HCT116 (cell line): Measurements from ENCODE around the gene SPTB. TPM values are rescaled to one million over a fixed set of nuclear protein-coding genes. Genes with fewer than 3 reads are reported as not detected.

Experiments
- ATAC-seq: fragments of 200-7000 bp; cut with Tn5 transposase; 2 replicates; pipeline ENCODE4 v1.9.1; 2020; ENCODE audit warnings: mild to moderate bottlenecking, moderate library complexity
- BruUV-seq: library from RNA; stranded (reverse); fragments of 400-500 nt; replicated peaks from 2 replicates; lab custom pipeline; 2021; lab: Mats Ljungman, UMichigan
- CTCF ChIA-PET: fragments of 300-600 bp; sonication (Branson Sonifier 250); formaldehyde crosslinking; loops from one replicate; lab custom pipeline; 2021; ENCODE audit warnings: antibody characterized with exemption; lab: Charles Lee
- POLR2A ChIA-PET: fragments of 300-600, 350-600 bp; sonication (Branson Sonifier 250); formaldehyde crosslinking; loops from one replicate; lab custom pipeline; 2021; ENCODE audit warnings: antibody characterized with exemption; lab: Charles Lee
- RAD21 ChIA-PET, 2 experiments: fragments of 300-600 bp; sonication (Branson Sonifier 250); formaldehyde crosslinking; loops; one replicate each; lab custom pipeline; 2023; ENCODE audit warnings: low total read pairs in 2 of 2; ENCODE audit not compliant: uncharacterized antibody in 2 of 2, unreplicated experiment in 2 of 2, low non-redundant PET in 1 of 2; lab: Charles Lee
- DNase-seq: peaks from one replicate; pipeline ENCODE4 v3.0.0-alpha.2; 2010; ENCODE audit warnings: low read depth, low spot score
- H2AFZ ChIP-seq: fragments of 200-600 bp; shearing (Covaris generic), sonication (generic); 2 replicates; pipeline ENCODE4 v1.6.1; 2017; ENCODE audit warnings: low read depth, mixed run types, mixed read lengths, antibody characterized with exemption, low read length; ENCODE audit not compliant: poor library complexity, severe bottlenecking
- H3K27ac ChIP-seq: 2 replicates; pipeline ENCODE4 v1.5.1; 2012; ENCODE audit warnings: low read depth, low read length
- H3K27me3 ChIP-seq: fragments of 200-600 bp; sonication (generic); 2 replicates; pipeline ENCODE4 v1.6.1; 2016; ENCODE audit warnings: mixed run types, low read length, mixed read lengths; ENCODE audit not compliant: insufficient read depth
- H3K36me3 ChIP-seq, 2 experiments: fragments of 200-500 bp in 1 of 2; fragments of 200-600 bp in 1 of 2; sonication (Bioruptor generic) in 1 of 2; sonication (generic) in 1 of 2; 2 replicates each; pipeline versions ENCODE4 v1.5.1 to v1.6.1; 2014 to 2016; ENCODE audit warnings: low read length in 2 of 2, inconsistent platforms in 1 of 2, mixed read lengths in 1 of 2, mixed run types in 1 of 2; ENCODE audit not compliant: insufficient read depth in 2 of 2, control insufficient read depth in 1 of 2
- H3K4me1 ChIP-seq, 2 experiments: fragments of 200-600 bp in 1 of 2; sonication (generic) in 1 of 2; 2 replicates each; pipeline versions ENCODE4 v1.5.1 to v1.6.1; 2012 to 2017; ENCODE audit warnings: low read length in 2 of 2, inconsistent platforms in 1 of 2, mild to moderate bottlenecking in 1 of 2, mixed read lengths in 1 of 2, mixed run types in 1 of 2, moderate library complexity in 1 of 2; ENCODE audit not compliant: insufficient read depth in 2 of 2, control insufficient read depth in 1 of 2
- H3K4me2 ChIP-seq: fragments of 200-600 bp; sonication (generic); 2 replicates; pipeline ENCODE4 v1.6.1; 2017; ENCODE audit warnings: mixed run types, low read length, mixed read lengths
- H3K4me3 ChIP-seq, 2 experiments: fragments of 200-600 bp in 1 of 2; sonication (generic) in 1 of 2; replicated peaks in 1 of 2; 2 replicates each; pipeline ENCODE4 v1.5.1; 2011 to 2016; ENCODE audit warnings: low read length in 2 of 2, control low read depth in 1 of 2, low read depth in 1 of 2, mild to moderate bottlenecking in 1 of 2, mixed read lengths in 1 of 2, mixed run types in 1 of 2
- H3K79me2 ChIP-seq: fragments of 200-600 bp; sonication (generic); 2 replicates; pipeline ENCODE4 v1.6.1; 2017; ENCODE audit warnings: mild to moderate bottlenecking, mixed run types, low read length, moderate library complexity, mixed read lengths; ENCODE audit not compliant: insufficient read depth
- H3K9ac ChIP-seq: fragments of 200-600 bp; sonication (generic); 2 replicates; pipeline ENCODE4 v1.6.1; 2016; ENCODE audit warnings: low read length, mixed read lengths
- H3K9me2 ChIP-seq: fragments of 200-600 bp; sonication (generic), shearing (Covaris generic); 2 replicates; pipeline ENCODE4 v1.6.1; 2017; ENCODE audit warnings: mixed run types, mild to moderate bottlenecking, moderate library complexity; ENCODE audit not compliant: insufficient read depth
- H3K9me3 ChIP-seq, 2 experiments: fragments of 200-500 bp in 1 of 2; fragments of 200-600 bp in 1 of 2; sonication (Bioruptor generic) in 1 of 2; sonication (generic) in 1 of 2; 2 replicates each; pipeline ENCODE4 v1.6.1; 2014 to 2017; ENCODE audit warnings: low read length in 2 of 2, mixed read lengths in 2 of 2, inconsistent platforms in 1 of 2, low read depth in 1 of 2, mild to moderate bottlenecking in 1 of 2, mixed run types in 1 of 2, moderate library complexity in 1 of 2; ENCODE audit not compliant: control insufficient read depth in 1 of 2, insufficient read depth in 1 of 2
- H4K20me1 ChIP-seq: fragments of 200-600 bp; sonication (generic), shearing (Covaris generic); 2 replicates; pipeline ENCODE4 v1.6.1; 2017; ENCODE audit warnings: mixed run types, mild to moderate bottlenecking, moderate library complexity; ENCODE audit not compliant: insufficient read depth
- CBX3 ChIP-seq: IDR thresholded peaks from 2 replicates; pipeline ENCODE4 v1.6.1; 2012; ENCODE audit warnings: low read depth
- EGR1 ChIP-seq: IDR thresholded peaks from 2 replicates; pipeline ENCODE4 v1.6.1; 2012; ENCODE audit warnings: low read depth
- ELF1 ChIP-seq: IDR thresholded peaks from 2 replicates; pipeline ENCODE4 v1.6.1; 2012; ENCODE audit warnings: low read depth, borderline replicate concordance
- EZH2phosphoT487 ChIP-seq: fragments of 200-600 bp; IDR thresholded peaks from 2 replicates; pipeline ENCODE4 v1.6.1; 2018; ENCODE audit warnings: antibody characterized with exemption, borderline replicate concordance
- FOSL1 ChIP-seq: IDR thresholded peaks from 2 replicates; pipeline ENCODE4 v1.6.1; 2012; ENCODE audit warnings: low read depth
- JUND ChIP-seq: IDR thresholded peaks from 2 replicates; pipeline ENCODE4 v1.6.1; 2012
- POLR2A ChIP-seq: IDR thresholded peaks from 2 replicates; pipeline ENCODE4 v1.7.0; 2011; ENCODE audit warnings: borderline replicate concordance; ENCODE audit not compliant: insufficient read depth, insufficient read length; ENCODE audit errors: extremely low read depth
- RAD21 ChIP-seq: IDR thresholded peaks from 2 replicates; pipeline ENCODE4 v1.6.1; 2012; ENCODE audit warnings: low read depth, mild to moderate bottlenecking
- SP1 ChIP-seq: IDR thresholded peaks from 2 replicates; pipeline ENCODE4 v1.6.1; 2012; ENCODE audit warnings: low read depth
- TCF7L2 ChIP-seq: IDR thresholded peaks from 2 replicates; pipeline ENCODE4 v1.7.0; 2011; ENCODE audit warnings: borderline replicate concordance, inconsistent platforms; ENCODE audit not compliant: insufficient read depth, insufficient read length; ENCODE audit errors: extremely low read depth
- YY1 ChIP-seq: IDR thresholded peaks from 2 replicates; pipeline ENCODE4 v1.6.1; 2011; ENCODE audit warnings: low read length, low read depth, moderate library complexity, mild to moderate bottlenecking; ENCODE audit not compliant: insufficient replicate concordance; ENCODE audit errors: extremely low read depth
- ZBTB33 ChIP-seq: IDR thresholded peaks from 2 replicates; pipeline ENCODE4 v1.6.1; 2011; ENCODE audit warnings: mild to moderate bottlenecking, low read length, moderate library complexity; ENCODE audit not compliant: insufficient replicate concordance; ENCODE audit errors: extremely low read depth
- ZNF274 ChIP-seq: fragments of 200-500 bp; sonication (Bioruptor generic); IDR thresholded peaks from 2 replicates; pipeline ENCODE4 v1.6.1; 2014; ENCODE audit warnings: mild to moderate bottlenecking, low read depth, low read length, inconsistent platforms
- intact Hi-C: fragments of 100-400 bp; cut with micrococcal nuclease; formaldehyde crosslinking; loops from 2 replicates; pipeline ENCODE4 v1.10.0; 2022
- total RNA-seq: library from RNA; stranded (reverse); gene quantifications from one replicate; pipeline ENCODE4 v1.2.1, GENCODE V29; 2021; ENCODE audit not compliant: unreplicated experiment
- TF ChIP-seq, protein P1 (sequence below): IDR thresholded peaks from 2 replicates; pipeline ENCODE4 v1.6.1; 2012
- TF ChIP-seq, protein P2 (sequence below), 3 experiments: fragments of 200-600 bp in 1 of 3; sonication (generic) in 1 of 3; IDR thresholded peaks in 2 of 3; conservative IDR thresholded peaks in 1 of 3; 2 replicates each; pipeline ENCODE4 v1.5.1; 2012 to 2017; ENCODE audit warnings: low read depth in 2 of 3, low read length in 2 of 3, antibody characterized with exemption in 1 of 3, borderline replicate concordance in 1 of 3, control low read depth in 1 of 3, mild to moderate bottlenecking in 1 of 3, mixed read lengths in 1 of 3, mixed run types in 1 of 3, moderate library complexity in 1 of 3; ENCODE audit not compliant: insufficient read depth in 1 of 3
- TF ChIP-seq, protein P3 (sequence below): IDR thresholded peaks from 2 replicates; pipeline ENCODE4 v1.6.1; 2012

SPTB gene
- total RNA-seq, 1 experiment from 2014 or later = 4.2 TPM

- ChIA-PET CTCF (no interaction called here), POLR2A (no interaction called here)
- H3K27ac ChIP-seq = no peak overlapping the region
Measured at GRCh38 chr14:64867182-64867581, 12.5 kb downstream of the SPTB start.

More at GRCh38 chr14:64867182-64867581, 12.5 kb downstream of the SPTB start:
- DNase-seq (no peak), ATAC-seq (no peak)
- Histone ChIP-seq H3K27me3 (no peaks in the 10 kb centered on the region), H4K20me1 (no peaks in the 10 kb centered on the region), H3K9ac (no peak overlapping the region), H3K4me3 (no peak overlapping the region), H3K9me3 (no peaks in the 10 kb centered on the region), H3K4me2 (no peak overlapping the region), H3K79me2 (no peaks in the 10 kb centered on the region), H3K36me3 (no peaks in the 10 kb centered on the region), H2AFZ (no peak overlapping the region), H3K9me2 (no peaks in the 10 kb centered on the region), H3K4me1 (no peaks in the 10 kb centered on the region)
- no peak for TF ChIP-seq TCF7L2
- no peak for TF ChIP-seq RAD21
- TF ChIP-seq FOSL1 = no peak
- TF ChIP-seq, protein P1, sequence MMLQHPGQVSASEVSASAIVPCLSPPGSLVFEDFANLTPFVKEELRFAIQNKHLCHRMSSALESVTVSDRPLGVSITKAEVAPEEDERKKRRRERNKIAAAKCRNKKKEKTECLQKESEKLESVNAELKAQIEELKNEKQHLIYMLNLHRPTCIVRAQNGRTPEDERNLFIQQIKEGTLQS = no peak
- no peak for TF ChIP-seq EZH2phosphoT487
- TF ChIP-seq CBX3 = no peak
- TF ChIP-seq ZNF274 = no peak
- TF ChIP-seq ZBTB33 = no peak
- no peak for TF ChIP-seq ELF1
- TF ChIP-seq, protein P2, sequence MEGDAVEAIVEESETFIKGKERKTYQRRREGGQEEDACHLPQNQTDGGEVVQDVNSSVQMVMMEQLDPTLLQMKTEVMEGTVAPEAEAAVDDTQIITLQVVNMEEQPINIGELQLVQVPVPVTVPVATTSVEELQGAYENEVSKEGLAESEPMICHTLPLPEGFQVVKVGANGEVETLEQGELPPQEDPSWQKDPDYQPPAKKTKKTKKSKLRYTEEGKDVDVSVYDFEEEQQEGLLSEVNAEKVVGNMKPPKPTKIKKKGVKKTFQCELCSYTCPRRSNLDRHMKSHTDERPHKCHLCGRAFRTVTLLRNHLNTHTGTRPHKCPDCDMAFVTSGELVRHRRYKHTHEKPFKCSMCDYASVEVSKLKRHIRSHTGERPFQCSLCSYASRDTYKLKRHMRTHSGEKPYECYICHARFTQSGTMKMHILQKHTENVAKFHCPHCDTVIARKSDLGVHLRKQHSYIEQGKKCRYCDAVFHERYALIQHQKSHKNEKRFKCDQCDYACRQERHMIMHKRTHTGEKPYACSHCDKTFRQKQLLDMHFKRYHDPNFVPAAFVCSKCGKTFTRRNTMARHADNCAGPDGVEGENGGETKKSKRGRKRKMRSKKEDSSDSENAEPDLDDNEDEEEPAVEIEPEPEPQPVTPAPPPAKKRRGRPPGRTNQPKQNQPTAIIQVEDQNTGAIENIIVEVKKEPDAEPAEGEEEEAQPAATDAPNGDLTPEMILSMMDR (IDR thresholded peaks at IDR 0.05 in 2 of 3, conservative IDR thresholded peaks at IDR 0.05 in 1 of 3; ENCODE audit: borderline replicate concordance in 1 of 3, insufficient read depth in 1 of 3, low read depth in 2 of 3, low read length in 2 of 3) = no peak
- TF ChIP-seq, protein P3, sequence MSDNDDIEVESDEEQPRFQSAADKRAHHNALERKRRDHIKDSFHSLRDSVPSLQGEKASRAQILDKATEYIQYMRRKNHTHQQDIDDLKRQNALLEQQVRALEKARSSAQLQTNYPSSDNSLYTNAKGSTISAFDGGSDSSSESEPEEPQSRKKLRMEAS = no peak
- TF ChIP-seq YY1 = no peak
- no peak for TF ChIP-seq POLR2A
- TF ChIP-seq SP1 = no peak
- TF ChIP-seq EGR1 = no peak
- no peak for TF ChIP-seq JUND
- BruUV-seq = no TSS peak
- intact Hi-C loops = no loop called here
- RAD21 ChIA-PET = no interaction called here
